Suprapubic skin (tissue), 4 donors: ENCODE data around the gene LIPJ. TPM values are rescaled to one million over a fixed set of nuclear protein-coding genes. Genes with fewer than 3 reads are reported as not detected.
A peak's percentile ranks its signal among the peaks of the same experiment; 100 is the strongest.

ENCODE experiments used
- DNase-seq, 2 donors: peaks; one replicate each; pipeline ENCODE4 v3.0.0-alpha.2; 2019; ENCODE audit warnings: low spot score in 2 of 2
- H3K27ac ChIP-seq: fragments of 200-600 bp; sonication (generic); one replicate; pipeline ENCODE4 v1.5.1; 2019
- H3K27me3 ChIP-seq: fragments of 200-600 bp; sonication (generic); one replicate; pipeline ENCODE4 v1.5.1; 2019
- H3K36me3 ChIP-seq: fragments of 200-600 bp; sonication (generic); one replicate; pipeline ENCODE4 v1.5.1; 2019
- H3K4me1 ChIP-seq: fragments of 200-600 bp; sonication (generic); one replicate; pipeline ENCODE4 v1.5.1; 2019
- H3K4me3 ChIP-seq: fragments of 200-600 bp; sonication (generic); one replicate; pipeline ENCODE4 v1.5.1; 2019; ENCODE audit warnings: mild to moderate bottlenecking
- H3K9me3 ChIP-seq: fragments of 200-600 bp; sonication (generic); one replicate; pipeline ENCODE4 v1.5.1; 2019
- CTCF ChIP-seq, 2 donors: fragments of 200-600 bp in 1 of 2; fragments of 450-650 bp in 1 of 2; sonication (generic) in 1 of 2; IDR thresholded peaks; one replicate each; pipeline ENCODE4 v1.5.1; 2016 to 2019; ENCODE audit warnings: antibody characterized with exemption in 2 of 2, mild to moderate bottlenecking in 1 of 2, moderate library complexity in 1 of 2
- EP300 ChIP-seq: sonication (generic); formaldehyde crosslinking; IDR thresholded peaks from one replicate; pipeline ENCODE4 v1.6.1; 2017; ENCODE audit warnings: antibody characterized with exemption
- POLR2A ChIP-seq, 2 donors: fragments of 450-650 bp; IDR thresholded peaks; one replicate each; pipeline ENCODE4 v1.6.1; 2017; ENCODE audit warnings: antibody characterized with exemption in 2 of 2, mild to moderate bottlenecking in 2 of 2, moderate library complexity in 2 of 2
- POLR2AphosphoS5 ChIP-seq, 3 donors: sonication (generic); formaldehyde crosslinking; IDR thresholded peaks; one replicate each; pipeline ENCODE4 v1.6.1; 2017; ENCODE audit warnings: antibody characterized with exemption in 3 of 3
- WGBS: methylation state at CpG from one replicate; pipeline ENCODE4 v1.1.5; 2018; 5-methylcytosine and 5-hydroxymethylcytosine counted together
- total RNA-seq, 4 donors: library from RNA; depleted of rRNA; stranded (reverse); fragments of >200 nt; gene quantifications; one replicate each; pipeline ENCODE4 v1.1.0, GENCODE V29; 2016

Gene LIPJ
- total RNA-seq, 4 donors from 2014 or later: 0.15 to 0.48 (median 0.37) TPM

- no peak for DNase-seq
- 79% methylated on average over 2 of the region's 2 CpGs for WGBS
- no peaks in the 10 kb centered on the region for H3K4me1 ChIP-seq
- no peaks in the 10 kb centered on the region for H3K36me3 ChIP-seq
- no peak overlapping the region for H3K27ac ChIP-seq
- H3K4me3 ChIP-seq: no peak overlapping the region
- no peaks in the 10 kb centered on the region for H3K9me3 ChIP-seq
- H3K27me3 ChIP-seq: no peaks in the 10 kb centered on the region
- TF ChIP-seq CTCF (IDR thresholded peaks at IDR 0.05): peak; percentile 74 to 86
- TF ChIP-seq EP300: no peak
- no peak for TF ChIP-seq POLR2AphosphoS5 (IDR thresholded peaks at IDR 0.05)
Measured at GRCh38 chr10:88553116-88553752, 33.3 kb upstream of the LIPJ start.

GRCh38 chr10:88555190-88555908, 31.2 kb upstream of the LIPJ start:
- DNase-seq: no peak
- H3K36me3 ChIP-seq: no peaks in the 10 kb centered on the region
- no peak overlapping the region for H3K27ac ChIP-seq
- no peak overlapping the region for H3K4me3 ChIP-seq
- no peak for TF ChIP-seq EP300
- no peak for TF ChIP-seq CTCF (IDR thresholded peaks at IDR 0.05)
- no peak for TF ChIP-seq POLR2AphosphoS5 (IDR thresholded peaks at IDR 0.05)
- TF ChIP-seq POLR2A (IDR thresholded peaks at IDR 0.05): no peak
- 87% methylated on average over 7 of the region's 7 CpGs for WGBS
- H3K9me3 ChIP-seq: no peaks in the 10 kb centered on the region
- H3K4me1 ChIP-seq: no peaks in the 10 kb centered on the region
- no peaks in the 10 kb centered on the region for H3K27me3 ChIP-seq

GRCh38 chr10:88557256-88557655, 29.3 kb upstream of the LIPJ start:
- Histone ChIP-seq H3K4me1 (no peaks in the 10 kb centered on the region), H3K27me3 (no peaks in the 10 kb centered on the region), H3K4me3 (no peak overlapping the region), H3K36me3 (no peaks in the 10 kb centered on the region), H3K9me3 (no peaks in the 10 kb centered on the region), H3K27ac (no peak overlapping the region)
- DNase-seq: no peak
- TF ChIP-seq EP300 (no peak), POLR2AphosphoS5 (IDR thresholded peaks at IDR 0.05) (no peak), POLR2A (IDR thresholded peaks at IDR 0.05) (no peak), CTCF (IDR thresholded peaks at IDR 0.05) (no peak)
- WGBS: 63% methylated on average over 1 of the region's 1 CpG

- H3K27me3 ChIP-seq: no peaks in the 10 kb centered on the region
- no peaks in the 10 kb centered on the region for H3K9me3 ChIP-seq
- no peaks in the 10 kb centered on the region for H3K4me1 ChIP-seq
- no peak for TF ChIP-seq POLR2AphosphoS5 (IDR thresholded peaks at IDR 0.05)
- no peak for TF ChIP-seq POLR2A (IDR thresholded peaks at IDR 0.05)
- TF ChIP-seq CTCF (IDR thresholded peaks at IDR 0.05): no peak
- TF ChIP-seq EP300: no peak
- WGBS: 53% methylated on average over 2 of the region's 2 CpGs
- H3K4me3 ChIP-seq: no peak overlapping the region
- no peaks in the 10 kb centered on the region for H3K36me3 ChIP-seq
- DNase-seq: no peak
- H3K27ac ChIP-seq: no peak overlapping the region
Measured at GRCh38 chr10:88557658-88558057, 28.9 kb upstream of the LIPJ start.

GRCh38 chr10:88562152-88562551, 24.4 kb upstream of the LIPJ start:
- no peak overlapping the region for H3K27ac ChIP-seq
- H3K4me3 ChIP-seq: no peak overlapping the region
- DNase-seq: no peak
- no peaks in the 10 kb centered on the region for H3K9me3 ChIP-seq
- TF ChIP-seq POLR2AphosphoS5 (IDR thresholded peaks at IDR 0.05) (no peak), POLR2A (IDR thresholded peaks at IDR 0.05) (no peak), EP300 (no peak), CTCF (IDR thresholded peaks at IDR 0.05) (no peak)
- H3K27me3 ChIP-seq: no peaks in the 10 kb centered on the region
- 94% methylated on average over 1 of the region's 1 CpG for WGBS
- H3K36me3 ChIP-seq: no peaks in the 10 kb centered on the region
- no peaks in the 10 kb centered on the region for H3K4me1 ChIP-seq
